HepG2 (cell line): ENCODE measurements around the gene PLEKHH1. TPM values are rescaled to one million over a fixed set of nuclear protein-coding genes. Genes with fewer than 3 reads are reported as not detected.

Experiments used
- AKAP8 ChIP-seq: sonication (generic); formaldehyde crosslinking; IDR thresholded peaks from 2 replicates; pipeline ENCODE4 v1.5.1; 2020; ENCODE audit warnings: mild to moderate bottlenecking, missing genetic modification reagents
- BCL6 ChIP-seq: IDR thresholded peaks from 2 replicates; pipeline ENCODE4 v1.6.1; 2016; ENCODE audit warnings: missing genetic modification reagents, missing compliant biosample characterization
- BCLAF1 ChIP-seq: fragments of 450-650 bp; IDR thresholded peaks from 2 replicates; pipeline ENCODE4 v1.6.1; 2017; ENCODE audit warnings: mild to moderate bottlenecking
- CCAR2 ChIP-seq: fragments of 200-400 bp; formaldehyde crosslinking; optimal IDR thresholded peaks from 2 replicates; pipeline ENCODE3; 2018; ENCODE audit warnings: low read depth, mild to moderate bottlenecking, low read length, moderate library complexity
- KDM2A ChIP-seq: sonication (generic); formaldehyde crosslinking; IDR thresholded peaks from 2 replicates; pipeline ENCODE4 v1.4.0; 2020; ENCODE audit warnings: low read depth, missing genetic modification reagents, borderline replicate concordance
- POLR2AphosphoS5 ChIP-seq: IDR thresholded peaks from 2 replicates; pipeline ENCODE4 v1.6.1; 2012; ENCODE audit warnings: low read depth, low read length
- RAD21 ChIP-seq: fragments of 450-650 bp; formaldehyde crosslinking; IDR thresholded peaks from 2 replicates; pipeline ENCODE4 v1.5.0; 2020; ENCODE audit warnings: mild to moderate bottlenecking
- TEAD3 ChIP-seq: optimal IDR thresholded peaks from 2 replicates; pipeline ENCODE3; 2016; ENCODE audit warnings: borderline replicate concordance
- WIZ ChIP-seq: sonication (generic); formaldehyde crosslinking; IDR thresholded peaks from 2 replicates; pipeline ENCODE4 v1.5.1; 2020; ENCODE audit warnings: mild to moderate bottlenecking, missing genetic modification reagents
- ZFAT ChIP-seq: sonication (generic); formaldehyde crosslinking; conservative IDR thresholded peaks from 2 replicates; pipeline ENCODE4 v1.8.1; 2023; ENCODE audit warnings: missing genetic modification reagents, inconsistent platforms
- ZNF446 ChIP-seq: sonication (generic); formaldehyde crosslinking; IDR thresholded peaks from 2 replicates; pipeline ENCODE4 v1.5.0; 2020; ENCODE audit warnings: mild to moderate bottlenecking, missing genetic modification reagents
- ZNF550 ChIP-seq: sonication (generic); formaldehyde crosslinking; IDR thresholded peaks from 2 replicates; pipeline ENCODE4 v1.4.0; 2020; ENCODE audit warnings: mild to moderate bottlenecking, missing genetic modification reagents, borderline replicate concordance
- ZNF619 ChIP-seq: sonication (generic); formaldehyde crosslinking; IDR thresholded peaks from 2 replicates; pipeline ENCODE4 v1.4.0; 2020; ENCODE audit warnings: mild to moderate bottlenecking, missing genetic modification reagents
- ZNF773 ChIP-seq: sonication (generic); formaldehyde crosslinking; IDR thresholded peaks from 2 replicates; pipeline ENCODE4 v1.4.0; 2020; ENCODE audit warnings: missing genetic modification reagents, borderline replicate concordance
- polyA plus RNA-seq, 8 experiments: library from polyadenylated mRNA; depleted of rRNA in 3 of 8; stranded (reverse) in 7 of 8; unstranded in 1 of 8; fragments of >200 nt; fragmentation: Illumina TruSeq in 4 of 8; extraction: Trizol in 4 of 8; gene quantifications; 2 replicates each; pipeline versions ENCODE4 v1.2.1 to v1.2.3, GENCODE V29; 2011 to 2016; ENCODE audit warnings: low read depth in 4 of 8, missing spikeins in 1 of 8, mixed read lengths in 1 of 8; ENCODE audit not compliant: insufficient read depth in 1 of 8
- total RNA-seq, 5 experiments: library from RNA; depleted of rRNA; stranded (reverse); fragments of >200 nt; fragmentation: Illumina TruSeq; extraction: Trizol; gene quantifications; 2 replicates each; pipeline ENCODE4 v1.2.3, GENCODE V29; 2016; ENCODE audit warnings: low read depth in 1 of 5
- TF ChIP-seq, protein P1 (sequence below): IDR thresholded peaks from 2 replicates; pipeline ENCODE4 v1.6.1; 2016; ENCODE audit warnings: missing compliant biosample characterization, missing genetic modification reagents, borderline replicate concordance
- TF ChIP-seq, protein P2 (sequence below): sonication (generic); formaldehyde crosslinking; IDR thresholded peaks from 2 replicates; pipeline ENCODE4 v1.4.0; 2020; ENCODE audit warnings: low read depth, missing genetic modification reagents

PLEKHH1 gene
- total and polyA plus RNA-seq, 2 of the 13 experiments (the other 11 are each of a cell fraction or from before 2014, with no cell fraction given) = 8.6 to 15.8 TPM

DNA sequence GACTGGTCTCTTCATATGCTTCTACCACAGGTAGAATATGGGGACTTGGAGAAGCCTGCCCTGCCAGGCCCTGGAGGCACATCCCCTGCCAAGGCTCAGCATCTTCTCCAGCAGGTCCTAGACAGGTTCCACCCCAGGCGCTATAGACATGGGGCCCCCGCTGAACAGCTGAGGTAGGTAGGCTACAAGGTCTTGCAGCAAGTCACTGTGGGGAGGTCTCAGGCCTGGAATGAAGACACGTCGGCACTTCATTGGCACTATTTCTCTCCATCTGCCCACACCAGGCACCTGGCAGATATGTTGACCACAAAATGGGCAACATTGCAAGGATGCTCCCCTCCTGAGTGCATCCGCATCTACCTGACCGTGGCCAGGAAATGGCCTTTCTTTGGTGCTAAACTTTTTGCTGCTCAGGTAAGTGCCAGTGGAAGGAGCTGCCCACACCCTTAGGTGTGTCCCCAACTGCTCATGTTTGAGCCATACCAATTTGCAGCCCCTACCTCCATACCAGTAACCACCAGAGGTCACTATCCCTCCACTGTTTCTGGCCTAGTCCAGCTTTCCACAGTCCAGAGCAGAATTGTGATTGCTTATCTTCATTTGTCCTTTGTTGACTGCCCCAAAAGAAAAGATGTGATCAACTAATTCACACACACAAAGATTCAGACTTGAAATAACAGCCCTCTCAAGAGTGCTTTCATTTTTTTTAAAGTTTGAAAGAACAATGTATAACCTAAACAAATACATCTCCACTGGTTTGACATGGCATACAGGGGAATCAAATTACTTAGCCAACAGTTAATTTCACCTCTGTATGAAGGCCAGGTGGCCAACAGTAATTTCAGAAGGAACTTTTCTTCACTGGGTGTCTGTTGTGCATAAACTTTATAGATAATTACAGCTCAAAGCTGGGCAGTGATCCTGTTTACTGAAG, 50.9 kb downstream of the PLEKHH1 start (continued):
- TF ChIP-seq CCAR2 = no peak
- TF ChIP-seq WIZ = no peak
- TF ChIP-seq, protein P1, sequence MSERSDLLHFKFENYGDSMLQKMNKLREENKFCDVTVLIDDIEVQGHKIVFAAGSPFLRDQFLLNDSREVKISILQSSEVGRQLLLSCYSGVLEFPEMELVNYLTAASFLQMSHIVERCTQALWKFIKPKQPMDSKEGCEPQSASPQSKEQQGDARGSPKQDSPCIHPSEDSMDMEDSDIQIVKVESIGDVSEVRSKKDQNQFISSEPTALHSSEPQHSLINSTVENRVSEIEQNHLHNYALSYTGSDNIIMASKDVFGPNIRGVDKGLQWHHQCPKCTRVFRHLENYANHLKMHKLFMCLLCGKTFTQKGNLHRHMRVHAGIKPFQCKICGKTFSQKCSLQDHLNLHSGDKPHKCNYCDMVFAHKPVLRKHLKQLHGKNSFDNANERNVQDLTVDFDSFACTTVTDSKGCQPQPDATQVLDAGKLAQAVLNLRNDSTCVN (CRISPR knock-in tag) = no peak
- peak; percentile 10 for TF ChIP-seq TEAD3 (CRISPR knock-in tag)
- peak; percentile 80 for TF ChIP-seq RAD21 (CRISPR knock-in tag)
- no peak for TF ChIP-seq ZNF773
- TF ChIP-seq, protein P2, sequence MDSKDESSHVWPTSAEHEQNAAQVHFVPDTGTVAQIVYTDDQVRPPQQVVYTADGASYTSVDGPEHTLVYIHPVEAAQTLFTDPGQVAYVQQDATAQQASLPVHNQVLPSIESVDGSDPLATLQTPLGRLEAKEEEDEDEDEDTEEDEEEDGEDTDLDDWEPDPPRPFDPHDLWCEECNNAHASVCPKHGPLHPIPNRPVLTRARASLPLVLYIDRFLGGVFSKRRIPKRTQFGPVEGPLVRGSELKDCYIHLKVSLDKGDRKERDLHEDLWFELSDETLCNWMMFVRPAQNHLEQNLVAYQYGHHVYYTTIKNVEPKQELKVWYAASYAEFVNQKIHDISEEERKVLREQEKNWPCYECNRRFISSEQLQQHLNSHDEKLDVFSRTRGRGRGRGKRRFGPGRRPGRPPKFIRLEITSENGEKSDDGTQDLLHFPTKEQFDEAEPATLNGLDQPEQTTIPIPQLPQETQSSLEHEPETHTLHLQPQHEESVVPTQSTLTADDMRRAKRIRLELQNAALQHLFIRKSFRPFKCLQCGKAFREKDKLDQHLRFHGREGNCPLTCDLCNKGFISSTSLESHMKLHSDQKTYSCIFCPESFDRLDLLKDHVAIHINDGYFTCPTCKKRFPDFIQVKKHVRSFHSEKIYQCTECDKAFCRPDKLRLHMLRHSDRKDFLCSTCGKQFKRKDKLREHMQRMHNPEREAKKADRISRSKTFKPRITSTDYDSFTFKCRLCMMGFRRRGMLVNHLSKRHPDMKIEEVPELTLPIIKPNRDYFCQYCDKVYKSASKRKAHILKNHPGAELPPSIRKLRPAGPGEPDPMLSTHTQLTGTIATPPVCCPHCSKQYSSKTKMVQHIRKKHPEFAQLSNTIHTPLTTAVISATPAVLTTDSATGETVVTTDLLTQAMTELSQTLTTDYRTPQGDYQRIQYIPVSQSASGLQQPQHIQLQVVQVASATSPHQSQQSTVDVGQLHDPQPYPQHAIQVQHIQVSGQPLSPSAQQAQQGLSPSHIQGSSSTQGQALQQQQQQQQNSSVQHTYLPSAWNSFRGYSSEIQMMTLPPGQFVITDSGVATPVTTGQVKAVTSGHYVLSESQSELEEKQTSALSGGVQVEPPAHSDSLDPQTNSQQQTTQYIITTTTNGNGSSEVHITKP (CRISPR knock-in tag) = no peak
- TF ChIP-seq ZNF550 (CRISPR knock-in tag) = no peak
- no peak for TF ChIP-seq AKAP8 (CRISPR knock-in tag)
- no peak for TF ChIP-seq ZNF619 (CRISPR knock-in tag)
- TF ChIP-seq POLR2AphosphoS5 = no peak
- no peak for TF ChIP-seq BCLAF1
- no peak for TF ChIP-seq BCL6 (CRISPR knock-in tag)
- TF ChIP-seq ZNF446 = no peak
- TF ChIP-seq KDM2A (CRISPR knock-in tag) = 0 out of 2 replicates have a peak, but pooled peaks have one; percentile 18
- no peak for TF ChIP-seq ZFAT (CRISPR knock-in tag)
